K562 (cell line): ENCODE data around the gene KIAA1614. TPM values are rescaled to one million over a fixed set of nuclear protein-coding genes. Genes with fewer than 3 reads are reported as not detected.

Source experiments
- ATAC-seq: fragments of 200-7000 bp; cut with Tn5 transposase; 3 replicates; pipeline ENCODE4 v1.9.1; 2020; ENCODE audit warnings: moderate library complexity
- BruUV-seq: library from RNA; stranded (reverse); fragments of 400-500 nt; replicated peaks from 2 replicates; lab custom pipeline; 2021; lab: Mats Ljungman, UMichigan
- CTCF ChIA-PET: fragments of 300-600 bp; formaldehyde crosslinking; extraction: SDS; loops from one replicate; lab custom pipeline; 2021; ENCODE audit warnings: low intra/inter-chr PET ratio; lab: Yijun Ruan, JAX
- POLR2A ChIA-PET: fragments of 300-600, 350-650 bp; sonication (Branson Sonifier 250); formaldehyde crosslinking; extraction: SDS; loops from one replicate; lab custom pipeline; 2021; ENCODE audit warnings: antibody characterized with exemption, inconsistent platforms; lab: Yijun Ruan, JAX
- DNase-seq, 4 experiments: peaks; one replicate each; pipeline versions ENCODE4 v3.0.0 to v3.0.0-alpha.2; 2011 to 2018; ENCODE audit warnings: low spot score in 3 of 4, mixed read lengths in 3 of 4; ENCODE audit errors: extremely low read depth in 1 of 4
- FAIRE-seq: peaks from 2 replicates; lab custom pipeline; 2011; peaks lifted over from hg19 to GRCh38; lab: Jason Lieb, UNC
- H2AFZ ChIP-seq: 2 replicates; pipeline ENCODE4 v1.6.0; 2011; ENCODE audit warnings: low read depth, low read length, control low read depth, inconsistent platforms
- H3K27ac ChIP-seq: fragments of 200-600 bp; 3 replicates; pipeline ENCODE4 v1.8.0; 2011; ENCODE audit warnings: low read depth, mild to moderate bottlenecking, control low read depth, inconsistent platforms, low read length, moderate library complexity, mixed read lengths; ENCODE audit errors: extremely low read depth
- H3K27me3 ChIP-seq, 2 experiments: fragments of 300-600 bp in 1 of 2; 2 replicates in 1 of 2; 3 replicates in 1 of 2; pipeline versions ENCODE4 v1.6.0 to v1.8.0; 2011; ENCODE audit warnings: inconsistent platforms in 2 of 2, low read length in 2 of 2, mild to moderate bottlenecking in 1 of 2, mixed read lengths in 1 of 2, moderate library complexity in 1 of 2; ENCODE audit not compliant: control insufficient read depth in 2 of 2, insufficient read depth in 2 of 2
- H3K36me3 ChIP-seq: fragments of 300-600 bp; 3 replicates; pipeline ENCODE4 v1.8.0; 2011; ENCODE audit warnings: mild to moderate bottlenecking, low read length, inconsistent platforms; ENCODE audit not compliant: control insufficient read depth, insufficient read depth
- H3K4me1 ChIP-seq, 2 experiments: fragments of 200-600 bp in 1 of 2; replicated peaks in 1 of 2; 2 replicates in 1 of 2; 3 replicates in 1 of 2; pipeline versions ENCODE4 v1.5.1 to v1.8.0; 2011; ENCODE audit warnings: inconsistent platforms in 2 of 2, low read length in 2 of 2, mild to moderate bottlenecking in 1 of 2, mixed read lengths in 1 of 2, moderate library complexity in 1 of 2; ENCODE audit not compliant: control insufficient read depth in 2 of 2, insufficient read depth in 2 of 2
- H3K4me2 ChIP-seq: 2 replicates; pipeline ENCODE4 v1.6.1; 2011; ENCODE audit warnings: low read length, control low read depth, inconsistent platforms, mixed read lengths; ENCODE audit not compliant: insufficient read depth
- H3K4me3 ChIP-seq: fragments of 200-600 bp; sonication (generic), shearing (Covaris generic); 2 replicates; pipeline ENCODE4 v1.5.1; 2016; ENCODE audit warnings: control low read depth, inconsistent platforms
- H3K79me2 ChIP-seq: fragments of 200-600 bp; 3 replicates; pipeline ENCODE4 v1.8.0; 2011; ENCODE audit warnings: low read length, inconsistent platforms; ENCODE audit not compliant: control insufficient read depth, insufficient read depth
- H3K9ac ChIP-seq, 2 experiments: 2 replicates each; pipeline versions ENCODE4 v1.6.0 to v1.6.1; 2011; ENCODE audit warnings: low read depth in 2 of 2, low read length in 2 of 2, control low read depth in 1 of 2, inconsistent platforms in 1 of 2, mild to moderate bottlenecking in 1 of 2, mixed read lengths in 1 of 2; ENCODE audit not compliant: insufficient read depth in 1 of 2
- H3K9me1 ChIP-seq: one replicate; pipeline ENCODE4 v1.6.0; 2011; ENCODE audit warnings: inconsistent platforms, mild to moderate bottlenecking, low read length, moderate library complexity; ENCODE audit not compliant: control insufficient read depth, insufficient read depth
- H3K9me3 ChIP-seq: replicated peaks from 2 replicates; pipeline ENCODE4 v1.5.1; 2011; ENCODE audit warnings: low read depth, low read length, inconsistent platforms; ENCODE audit not compliant: control insufficient read depth, insufficient read depth
- H4K20me1 ChIP-seq: replicated peaks from 2 replicates; pipeline ENCODE4 v1.6.1; 2011; ENCODE audit warnings: low read length, inconsistent platforms, mixed read lengths; ENCODE audit not compliant: control insufficient read depth, insufficient read depth
- BRF1 ChIP-seq: IDR thresholded peaks from 3 replicates; pipeline ENCODE4 v1.6.1; 2011; ENCODE audit warnings: borderline replicate concordance, mild to moderate bottlenecking; ENCODE audit not compliant: insufficient read length; ENCODE audit errors: extremely low read depth
- C11orf30 ChIP-seq: fragments of 450-650 bp; IDR thresholded peaks from 2 replicates; pipeline ENCODE4 v1.6.1; 2016; ENCODE audit warnings: low read depth, mild to moderate bottlenecking
- CSDE1 ChIP-seq, 2 experiments: fragments of 450-650 bp; IDR thresholded peaks; 2 replicates each; pipeline ENCODE4 v1.6.1; 2016; ENCODE audit warnings: mild to moderate bottlenecking in 1 of 2
- DLX4 ChIP-seq: fragments of 250-450 bp; sonication (Bioruptor Pico); IDR thresholded peaks from 2 replicates; pipeline ENCODE4 v1.6.1; 2021; ENCODE audit warnings: mild to moderate bottlenecking
- ELF2 ChIP-seq: fragments of 250-450 bp; sonication (Bioruptor Pico); IDR thresholded peaks from 2 replicates; pipeline ENCODE4 v1.5.0; 2021; ENCODE audit warnings: mild to moderate bottlenecking
- ETS2 ChIP-seq: IDR thresholded peaks from 2 replicates; pipeline ENCODE4 v1.6.1; 2016; ENCODE audit warnings: borderline replicate concordance, missing genetic modification characterization, mild to moderate bottlenecking, moderate library complexity, missing compliant biosample characterization; ENCODE audit not compliant: poor library complexity, severe bottlenecking
- ZKSCAN1 ChIP-seq: fragments of 150-350 bp; IDR thresholded peaks from 2 replicates; pipeline ENCODE4 v1.6.1; 2016; ENCODE audit warnings: low read depth, low read length
- ZNF197 ChIP-seq: fragments of 200-800 bp; sonication (Bioruptor generic); IDR thresholded peaks from 2 replicates; pipeline ENCODE4 v1.6.1; 2016; ENCODE audit warnings: low read depth, missing genetic modification characterization, missing compliant biosample characterization
- ZNF274 ChIP-seq: IDR thresholded peaks from 2 replicates; pipeline ENCODE4 v1.6.1; 2011; ENCODE audit warnings: low read depth, mild to moderate bottlenecking, low read length, moderate library complexity, borderline replicate concordance
- ZZZ3 ChIP-seq: fragments of 450-650 bp; IDR thresholded peaks from 2 replicates; pipeline ENCODE4 v1.6.1; 2016; ENCODE audit warnings: antibody characterized with exemption, mild to moderate bottlenecking, moderate library complexity
- WGBS: fragments of 100-300 bp; shearing (Covaris generic); methylation state at CpG from one replicate; pipeline ENCODE4 v1.1.6; 2016; ENCODE audit warnings: low coverage, mixed read lengths; ENCODE audit not compliant: insufficient coverage; ENCODE audit errors: missing lambda C conversion rate; 5-methylcytosine and 5-hydroxymethylcytosine counted together
- in situ Hi-C: fragments of 300-500 bp; cut with MboI; formaldehyde crosslinking; loops from 4 replicates; pipeline ENCODE4 v1.15.0; 2018; ENCODE audit warnings: inconsistent platforms, mixed read lengths
- intact Hi-C: fragments of 100-400 bp; cut with micrococcal nuclease; formaldehyde crosslinking; loops from 2 replicates; pipeline ENCODE4 v1.14.2; 2022
- polyA plus RNA-seq, 8 experiments: library from polyadenylated mRNA; depleted of rRNA in 4 of 8; stranded (reverse) in 5 of 8; unstranded in 3 of 8; fragments of >200 nt; fragmentation: Nextera tagmentation in 2 of 8; fragmentation: Illumina TruSeq in 1 of 8; extraction: Ambion mirVana in 2 of 8; extraction: Trizol in 1 of 8; gene quantifications; 2 replicates each; pipeline versions ENCODE4 v1.2.1 to v1.2.3, GENCODE V29; 2011 to 2014; ENCODE audit warnings: inconsistent platforms in 1 of 8, missing spikeins in 1 of 8
- total RNA-seq, 7 experiments: library from RNA; depleted of rRNA in 6 of 7; stranded (reverse); fragments of >200 nt in 6 of 7; fragmentation: Illumina TruSeq in 2 of 7; extraction: Trizol in 2 of 7; gene quantifications; 2 replicates each; pipeline versions ENCODE4 v1.2.1 to v1.2.3, GENCODE V29; 2011 to 2021; ENCODE audit warnings: low replicate concordance in 1 of 7

The KIAA1614 gene
- total and polyA plus RNA-seq, 9 of the 15 experiments (the other 6 are each of a cell fraction or from before 2014, with no cell fraction given), result 0.01 to 1.1 (median 0.15) TPM; not detected in 1

- no peak for TF ChIP-seq DLX4
- TF ChIP-seq C11orf30, result no peak
- no peak for TF ChIP-seq ZZZ3
- TF ChIP-seq BRF1, result no peak
- no peak for TF ChIP-seq ELF2 (CRISPR knock-in tag)
- TF ChIP-seq, all 486 proteins: peak for 0
Measured at GRCh38 chr1:180946056-180946455, 33.4 kb downstream of the KIAA1614 start (continued).

GRCh38 chr1:180946541-180947498 is 34.1 kb downstream of the KIAA1614 start:
- 78% methylated on average over 18 of the region's 18 CpGs for WGBS
- Histone ChIP-seq H3K4me3 (no peak overlapping the region), H3K9me1 (no peaks in the 10 kb centered on the region)
- TF ChIP-seq ETS2, result no peak
- TF ChIP-seq ZNF197 (CRISPR knock-in tag), result no peak
- TF ChIP-seq CSDE1 (IDR thresholded peaks at IDR 0.05), result no peak
- 0 out of 2 replicates have a peak, but pooled peaks have one; percentile 42 for TF ChIP-seq ZKSCAN1
- peak; percentile 74; the same call in 1 of the 2 replicates for TF ChIP-seq ZNF274
- TF ChIP-seq, all 486 proteins: peak for 2
- Histone ChIP-seq H4K20me1 (no peaks in the 10 kb centered on the region), H3K9me3 (no peaks in the 10 kb centered on the region; the same call in 1 of the 2 replicates), H3K27me3 (no peaks in the 10 kb centered on the region), H3K27ac (no peak overlapping the region), H3K79me2 (no peaks in the 10 kb centered on the region), H2AFZ (no peak overlapping the region), H3K36me3 (peaks cover 12% of the 10 kb centered on the region; the same call in 2 of the 3 replicates), H3K9ac (no peak overlapping the region), H3K4me1 (peaks cover 0 to 35% of the 10 kb centered on the region in 2 experiments; a peak in 3 of 5 replicates), H3K4me2 (no peak overlapping the region)
- BruUV-seq, result no TSS peak
- CTCF ChIA-PET, result no interaction called here
- DNase-seq (no peak), ATAC-seq (no peak; the same call in 2 of the 3 replicates), FAIRE-seq (no peak)
- POLR2A ChIA-PET, result interaction anchor here (1.2 kb wide), 1 partner anchor 9 kb away, joined by 3 read pairs; no protein-coding TSS in a partner anchor
- intact Hi-C loops, result no loop called here
- in situ Hi-C loops, result no loop called here
